GM23248 (cell line): Measurements from ENCODE around the gene BCAR3. TPM values are rescaled to one million over a fixed set of nuclear protein-coding genes. Genes with fewer than 3 reads are reported as not detected.

ENCODE experiments used
- DNase-seq: peaks from one replicate; pipeline ENCODE4 v3.0.0-alpha.2; 2015
- H2AFZ ChIP-seq: fragments of 200-600 bp; sonication (generic); 2 replicates; pipeline ENCODE4 v1.6.1; 2016; ENCODE audit warnings: antibody characterized with exemption
- H3F3A ChIP-seq: fragments of 200-600 bp; sonication (generic); 2 replicates; pipeline ENCODE4 v1.6.1; 2016; ENCODE audit warnings: mild to moderate bottlenecking, antibody characterized with exemption, mixed run types; ENCODE audit not compliant: insufficient read depth
- H3K27ac ChIP-seq: fragments of 200-600 bp; sonication (generic); 2 replicates; pipeline ENCODE4 v1.5.1; 2016; ENCODE audit warnings: mild to moderate bottlenecking
- H3K27me3 ChIP-seq: fragments of 200-600 bp; sonication (generic); replicated peaks from 2 replicates; pipeline ENCODE4 v1.6.1; 2016; ENCODE audit warnings: mild to moderate bottlenecking; ENCODE audit not compliant: insufficient read depth
- H3K36me3 ChIP-seq: fragments of 200-600 bp; sonication (generic); 2 replicates; pipeline ENCODE4 v1.6.1; 2016; ENCODE audit warnings: low read depth, mild to moderate bottlenecking
- H3K4me1 ChIP-seq: fragments of 200-600 bp; sonication (generic); 2 replicates; pipeline ENCODE4 v1.6.1; 2016; ENCODE audit warnings: mild to moderate bottlenecking; ENCODE audit not compliant: insufficient read depth
- H3K4me2 ChIP-seq: fragments of 200-600 bp; sonication (generic); one replicate; pipeline ENCODE4 v1.6.1; 2016; ENCODE audit warnings: mild to moderate bottlenecking; ENCODE audit not compliant: unreplicated experiment
- H3K4me3 ChIP-seq: fragments of 200-600 bp; sonication (generic); 2 replicates; pipeline ENCODE4 v1.5.1; 2016; ENCODE audit warnings: mild to moderate bottlenecking
- H3K79me2 ChIP-seq: fragments of 200-600 bp; sonication (generic); 2 replicates; pipeline ENCODE4 v1.6.1; 2016; ENCODE audit warnings: mild to moderate bottlenecking; ENCODE audit not compliant: insufficient read depth
- H3K9ac ChIP-seq: fragments of 200-600 bp; sonication (generic); 2 replicates; pipeline ENCODE4 v1.6.1; 2016; ENCODE audit warnings: mild to moderate bottlenecking
- H3K9me2 ChIP-seq: fragments of 200-600 bp; sonication (generic); 2 replicates; pipeline ENCODE4 v1.6.1; 2016; ENCODE audit warnings: mixed run types, mild to moderate bottlenecking, moderate library complexity; ENCODE audit not compliant: insufficient read depth
- H3K9me3 ChIP-seq: fragments of 200-600 bp; sonication (generic); one replicate; pipeline ENCODE4 v1.6.1; 2017; ENCODE audit warnings: low read depth
- H4K20me1 ChIP-seq: fragments of 200-600 bp; sonication (generic); 2 replicates; pipeline ENCODE4 v1.6.0; 2016; ENCODE audit not compliant: insufficient read depth
- EZH2 ChIP-seq: fragments of 200-600 bp; sonication (generic); IDR thresholded peaks from 2 replicates; pipeline ENCODE4 v1.6.1; 2018; ENCODE audit warnings: antibody characterized with exemption, mild to moderate bottlenecking; ENCODE audit not compliant: insufficient read depth, poor library complexity, severe bottlenecking
- EZH2phosphoT487 ChIP-seq: fragments of 200-600 bp; sonication (generic); IDR thresholded peaks from 2 replicates; pipeline ENCODE4 v1.6.1; 2018; ENCODE audit warnings: antibody characterized with exemption, moderate library complexity, mild to moderate bottlenecking, low read depth; ENCODE audit not compliant: insufficient read depth
- WGBS, 2 experiments: methylation state at CpG; one replicate each; pipeline ENCODE4 v1.1.6; 2015 to 2017; ENCODE audit warnings: low lambda C conversion rate in 2 of 2, low coverage in 1 of 2; ENCODE audit errors: missing lambda C conversion rate in 2 of 2; 5-methylcytosine and 5-hydroxymethylcytosine counted together
- in situ Hi-C: fragments of 300-500 bp; cut with MboI; formaldehyde crosslinking; loops from 2 replicates; pipeline ENCODE4 v1.15.0; 2020
- polyA plus RNA-seq: library from polyadenylated mRNA; unstranded; fragments of >200 nt; fragmentation: Nextera tagmentation; extraction: Ambion mirVana; gene quantifications from 2 replicates; pipeline ENCODE4 v1.2.1, GENCODE V29; 2016
- total RNA-seq: library from RNA; depleted of rRNA; stranded (reverse); fragments of >200 nt; shearing (Covaris generic); gene quantifications from 2 replicates; pipeline ENCODE4 v1.2.3, GENCODE V29; 2014

BCAR3 gene
- total and polyA plus RNA-seq, 2 experiments from 2014 or later, result 65.1 to 83.2 TPM

DNA sequence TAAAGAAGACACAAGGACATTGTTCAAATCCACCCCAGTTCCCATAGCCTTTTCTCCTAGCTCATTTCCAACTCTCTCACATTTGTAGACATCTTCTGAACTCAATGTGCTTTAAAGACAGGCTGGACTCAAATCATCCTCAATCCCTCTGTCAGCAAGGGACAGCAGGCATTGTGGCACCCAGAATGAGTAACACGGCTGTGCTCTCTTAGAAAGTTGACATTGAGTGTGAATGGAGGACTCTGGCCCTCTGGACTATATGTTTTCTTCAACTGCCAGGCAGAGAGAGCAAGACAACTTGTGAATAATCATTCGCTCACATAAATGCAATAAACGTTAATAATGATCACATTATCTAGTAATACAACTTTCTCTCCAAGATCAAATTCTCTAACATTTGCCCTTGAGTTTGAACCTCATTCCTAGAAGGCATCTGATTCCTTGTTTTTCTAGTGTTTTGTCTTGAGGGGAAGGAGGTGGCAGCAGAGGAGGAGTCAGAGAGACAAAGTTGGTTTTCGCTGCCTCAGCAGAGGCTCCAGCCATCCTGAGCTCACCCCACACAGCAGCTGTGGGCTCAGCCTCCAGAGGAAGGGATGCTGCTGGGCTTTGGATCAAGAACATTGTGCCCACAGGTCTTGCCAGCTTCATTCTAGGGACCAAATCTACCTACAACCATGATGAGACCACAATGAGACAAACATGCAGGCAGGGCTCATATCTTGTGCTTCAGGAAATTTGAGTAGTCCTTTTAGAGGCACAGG is 85.1 kb downstream of the BCAR3 start:
- in situ Hi-C loops, result no loop called here
- H3K4me1 ChIP-seq, result peaks cover 41% of the 10 kb centered on the region

DNA sequence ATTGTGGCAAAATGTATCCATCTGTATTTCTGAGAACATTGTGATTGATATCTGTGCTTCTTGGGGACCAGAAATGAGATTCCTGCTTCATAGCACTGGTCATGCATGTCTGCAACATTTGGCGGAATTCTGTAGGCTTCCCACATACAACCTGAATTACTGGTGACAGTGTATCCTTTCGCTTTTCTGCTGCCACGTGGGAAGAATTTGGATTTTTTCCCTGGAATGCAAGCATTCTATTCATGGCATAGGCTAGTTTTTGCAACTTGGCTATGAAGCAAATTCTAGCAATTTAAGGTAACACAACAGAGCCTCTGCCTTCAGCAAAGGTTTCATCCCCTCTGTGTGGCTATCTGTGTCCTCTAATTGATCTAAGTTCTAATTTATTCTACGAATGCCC is 85.9 kb downstream of the BCAR3 start:
- Histone ChIP-seq H3K4me3 (no peak overlapping the region), H3K4me2 (peak overlapping the region; percentile 12), H3K79me2 (peaks cover 100% of the 10 kb centered on the region), H3K36me3 (peaks cover 12% of the 10 kb centered on the region), H3F3A (peaks cover 42% of the 10 kb centered on the region), H3K9me3 (no peaks in the 10 kb centered on the region), H3K9me2 (no peaks in the 10 kb centered on the region), H3K27me3 (no peaks in the 10 kb centered on the region), H3K27ac (peak overlapping the region; percentile 86), H3K4me1 (peaks cover 43% of the 10 kb centered on the region), H3K9ac (peak overlapping the region; percentile 77), H2AFZ (no peak overlapping the region), H4K20me1 (peaks cover 33% of the 10 kb centered on the region)
- TF ChIP-seq EZH2 (no peak), EZH2phosphoT487 (no peak)
- peak; percentile 43 for DNase-seq
- 75% methylated on average over 4 of the region's 4 CpGs for WGBS, 2 experiments
- in situ Hi-C loops, result no loop called here

More for the DNA sequence above, 85.1 kb downstream of the BCAR3 start:
- peak overlapping the region; percentile 86 for H3K27ac ChIP-seq
- H3K27me3 ChIP-seq, result no peaks in the 10 kb centered on the region
- peaks cover 40% of the 10 kb centered on the region for H3F3A ChIP-seq
- peak overlapping the region; percentile 12 for H3K4me2 ChIP-seq
- H4K20me1 ChIP-seq, result peaks cover 32% of the 10 kb centered on the region
- DNase-seq, result no peak
- H3K4me3 ChIP-seq, result no peak overlapping the region
- H3K36me3 ChIP-seq, result peaks cover 6% of the 10 kb centered on the region; the same call in 1 of the 2 replicates
- H2AFZ ChIP-seq, result no peak overlapping the region
- no peaks in the 10 kb centered on the region for H3K9me2 ChIP-seq
- 58 to 68% methylated on average over 4 of the region's 4 CpGs for WGBS, 2 experiments
- no peak for TF ChIP-seq EZH2
- no peak for TF ChIP-seq EZH2phosphoT487
- H3K9ac ChIP-seq, result peak overlapping the region; percentile 77; the same call in 1 of the 2 replicates
- H3K79me2 ChIP-seq, result peaks cover 100% of the 10 kb centered on the region
- H3K9me3 ChIP-seq, result no peaks in the 10 kb centered on the region

DNA sequence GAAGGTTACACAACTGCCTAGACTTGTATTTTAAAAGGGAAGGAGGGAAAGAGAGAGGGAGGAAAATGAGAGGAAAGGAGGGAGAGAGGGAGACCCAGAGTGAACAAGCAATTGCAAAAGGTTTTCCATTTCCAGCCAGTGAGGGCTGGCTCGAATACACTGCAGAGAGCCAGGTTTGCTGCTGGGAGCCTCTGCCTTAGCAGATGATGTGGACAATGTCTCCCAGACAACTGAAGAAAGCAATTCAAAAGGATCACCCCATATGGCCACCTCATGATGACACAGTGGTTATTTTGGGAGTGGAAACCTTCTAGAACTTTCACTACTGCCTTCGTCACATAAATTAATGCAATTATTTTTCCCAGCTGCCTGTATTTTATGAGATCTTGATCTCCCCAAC is 86.4 kb downstream of the BCAR3 start:
- Histone ChIP-seq H3K27me3 (no peaks in the 10 kb centered on the region), H3K4me2 (peak overlapping the region; percentile 39), H3K79me2 (peaks cover 100% of the 10 kb centered on the region), H3F3A (peaks cover 42% of the 10 kb centered on the region), H4K20me1 (peaks cover 34% of the 10 kb centered on the region), H3K4me3 (no peak overlapping the region), H3K9me2 (no peaks in the 10 kb centered on the region), H3K36me3 (peaks cover 17% of the 10 kb centered on the region), H3K4me1 (peaks cover 47% of the 10 kb centered on the region), H2AFZ (no peak overlapping the region), H3K27ac (peak overlapping the region; percentile 86), H3K9me3 (no peaks in the 10 kb centered on the region), H3K9ac (peak overlapping the region; percentile 77)
- 10 to 13% methylated on average over 2 of the region's 2 CpGs for WGBS, 2 experiments
- DNase-seq, result peak; percentile 92
- TF ChIP-seq EZH2, result no peak
- in situ Hi-C loops, result no loop called here

DNA sequence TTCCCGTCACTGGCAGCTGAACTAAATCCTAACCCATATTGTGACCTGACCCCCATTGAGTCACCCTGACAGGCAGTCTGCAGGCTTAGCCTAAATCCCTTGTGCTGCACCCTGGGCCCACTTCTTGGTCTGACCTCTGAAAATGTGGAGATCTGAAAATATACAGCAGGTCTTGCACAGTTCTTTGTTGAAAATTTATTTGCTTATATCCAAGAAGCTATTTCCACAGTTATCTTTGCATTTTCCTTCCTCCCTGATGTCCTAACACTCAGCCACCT is 87.1 kb downstream of the BCAR3 start:
- TF ChIP-seq EZH2phosphoT487 (no peak), EZH2 (no peak)
- H3K9me3 ChIP-seq, result no peaks in the 10 kb centered on the region
- H3K27ac ChIP-seq, result peak overlapping the region; percentile 86
- H3K9ac ChIP-seq, result peak overlapping the region; percentile 77
- peaks cover 50% of the 10 kb centered on the region for H3K4me1 ChIP-seq
- no peak for DNase-seq
- 92 to 100% methylated on average over 1 of the region's 1 CpG for WGBS, 2 experiments
- no peak overlapping the region for H2AFZ ChIP-seq
- in situ Hi-C loops, result no loop called here
- H3K27me3 ChIP-seq, result no peaks in the 10 kb centered on the region
- H3K4me3 ChIP-seq, result no peak overlapping the region
- peak overlapping the region; percentile 39 for H3K4me2 ChIP-seq
- no peaks in the 10 kb centered on the region for H3K9me2 ChIP-seq
- H3F3A ChIP-seq, result peaks cover 43% of the 10 kb centered on the region
- H4K20me1 ChIP-seq, result peaks cover 30% of the 10 kb centered on the region
- peaks cover 100% of the 10 kb centered on the region for H3K79me2 ChIP-seq
- peaks cover 24% of the 10 kb centered on the region for H3K36me3 ChIP-seq
